ENCODE measurements around the gene NDST4. TPM values are rescaled to one million over a fixed set of nuclear protein-coding genes. Genes with fewer than 3 reads are reported as not detected.

NDST4 gene
- total RNA-seq, 1 donor from 2014 or later: 2.6 TPM

GRCh38 chr4:114827651-114828050 is 285.8 kb downstream of the NDST4 start:
- H3K9ac ChIP-seq (ENCODE audit: low read depth in 1 of 3, low read length in 3 of 3): no peak overlapping the region
- H3K27me3 ChIP-seq (ENCODE audit: control insufficient read depth in 3 of 3, insufficient read depth in 3 of 3, low read length in 3 of 3): no peaks in the 10 kb centered on the region
- H3K36me3 ChIP-seq (ENCODE audit: control insufficient read depth in 3 of 3, insufficient read depth in 3 of 3, low read length in 3 of 3): no peaks in the 10 kb centered on the region
- H3K4me3 ChIP-seq (ENCODE audit: low read length in 3 of 3): no peak overlapping the region
- H3K9me3 ChIP-seq (ENCODE audit: control insufficient read depth in 3 of 3, low read length in 3 of 3): no peaks in the 10 kb centered on the region
- no peaks in the 10 kb centered on the region for H3K4me1 ChIP-seq (ENCODE audit: control insufficient read depth in 3 of 3, insufficient read depth in 3 of 3, low read length in 3 of 3)
- no peak overlapping the region for H3K27ac ChIP-seq (ENCODE audit: low read depth, low read length)

- Histone ChIP-seq H3K27ac (ENCODE audit: low read depth, low read length) (no peak overlapping the region), H3K4me1 (ENCODE audit: control insufficient read depth in 3 of 3, insufficient read depth in 3 of 3, low read length in 3 of 3) (no peaks in the 10 kb centered on the region), H3K27me3 (ENCODE audit: control insufficient read depth in 3 of 3, insufficient read depth in 3 of 3, low read length in 3 of 3) (no peaks in the 10 kb centered on the region)
These were observed 297.7 kb downstream of the NDST4 start for GRCh38 chr4:114815760-114816159.

GRCh38 chr4:114813961-114814360 is 299.5 kb downstream of the NDST4 start:
- H3K27me3 ChIP-seq (ENCODE audit: control insufficient read depth in 3 of 3, insufficient read depth in 3 of 3, low read length in 3 of 3): no peaks in the 10 kb centered on the region
- H3K9ac ChIP-seq (ENCODE audit: low read depth in 1 of 3, low read length in 3 of 3): no peak overlapping the region
- H3K4me3 ChIP-seq (ENCODE audit: low read length in 3 of 3): no peak overlapping the region
- no peaks in the 10 kb centered on the region for H3K4me1 ChIP-seq (ENCODE audit: control insufficient read depth in 3 of 3, insufficient read depth in 3 of 3, low read length in 3 of 3)
- no peaks in the 10 kb centered on the region for H3K36me3 ChIP-seq (ENCODE audit: control insufficient read depth in 3 of 3, insufficient read depth in 3 of 3, low read length in 3 of 3)
- H3K9me3 ChIP-seq (ENCODE audit: control insufficient read depth in 3 of 3, low read length in 3 of 3): no peaks in the 10 kb centered on the region
- no peak overlapping the region for H3K27ac ChIP-seq (ENCODE audit: low read depth, low read length)

More at GRCh38 chr4:114815760-114816159, 297.7 kb downstream of the NDST4 start:
- Histone ChIP-seq H3K9ac (ENCODE audit: low read depth in 1 of 3, low read length in 3 of 3) (no peak overlapping the region), H3K9me3 (ENCODE audit: control insufficient read depth in 3 of 3, low read length in 3 of 3) (no peaks in the 10 kb centered on the region), H3K4me3 (ENCODE audit: low read length in 3 of 3) (no peak overlapping the region), H3K36me3 (ENCODE audit: control insufficient read depth in 3 of 3, insufficient read depth in 3 of 3, low read length in 3 of 3) (no peaks in the 10 kb centered on the region)

GRCh38 chr4:114811564-114812301 is 301.7 kb downstream of the NDST4 start:
- Histone ChIP-seq H3K9ac (ENCODE audit: low read depth in 1 of 3, low read length in 3 of 3) (no peak overlapping the region), H3K27ac (ENCODE audit: low read depth, low read length) (no peak overlapping the region)

GRCh38 chr4:114807759-114808404 is 305.5 kb downstream of the NDST4 start:
- H3K36me3 ChIP-seq (ENCODE audit: control insufficient read depth in 3 of 3, insufficient read depth in 3 of 3, low read length in 3 of 3): no peaks in the 10 kb centered on the region
- H3K27me3 ChIP-seq (ENCODE audit: control insufficient read depth in 3 of 3, insufficient read depth in 3 of 3, low read length in 3 of 3): no peaks in the 10 kb centered on the region
- H3K9me3 ChIP-seq (ENCODE audit: control insufficient read depth in 3 of 3, low read length in 3 of 3): no peaks in the 10 kb centered on the region
- no peaks in the 10 kb centered on the region for H3K4me1 ChIP-seq (ENCODE audit: control insufficient read depth in 3 of 3, insufficient read depth in 3 of 3, low read length in 3 of 3)
- no peak overlapping the region for H3K9ac ChIP-seq (ENCODE audit: low read depth in 1 of 3, low read length in 3 of 3)
- no peak overlapping the region for H3K4me3 ChIP-seq (ENCODE audit: low read length in 3 of 3)
- no peak overlapping the region for H3K27ac ChIP-seq (ENCODE audit: low read depth, low read length)

More at GRCh38 chr4:114811564-114812301, 301.7 kb downstream of the NDST4 start:
- H3K4me1 ChIP-seq (ENCODE audit: control insufficient read depth in 3 of 3, insufficient read depth in 3 of 3, low read length in 3 of 3): no peaks in the 10 kb centered on the region
- H3K36me3 ChIP-seq (ENCODE audit: control insufficient read depth in 3 of 3, insufficient read depth in 3 of 3, low read length in 3 of 3): no peaks in the 10 kb centered on the region
- H3K4me3 ChIP-seq (ENCODE audit: low read length in 3 of 3): no peak overlapping the region
- no peaks in the 10 kb centered on the region for H3K9me3 ChIP-seq (ENCODE audit: control insufficient read depth in 3 of 3, low read length in 3 of 3)
- no peaks in the 10 kb centered on the region for H3K27me3 ChIP-seq (ENCODE audit: control insufficient read depth in 3 of 3, insufficient read depth in 3 of 3, low read length in 3 of 3)

- no peak overlapping the region for H3K9ac ChIP-seq (ENCODE audit: low read depth in 1 of 3, low read length in 3 of 3)
- no peaks in the 10 kb centered on the region for H3K36me3 ChIP-seq (ENCODE audit: control insufficient read depth in 3 of 3, insufficient read depth in 3 of 3, low read length in 3 of 3)
These were observed 306.1 kb downstream of the NDST4 start for GRCh38 chr4:114807357-114807756.

DNA sequence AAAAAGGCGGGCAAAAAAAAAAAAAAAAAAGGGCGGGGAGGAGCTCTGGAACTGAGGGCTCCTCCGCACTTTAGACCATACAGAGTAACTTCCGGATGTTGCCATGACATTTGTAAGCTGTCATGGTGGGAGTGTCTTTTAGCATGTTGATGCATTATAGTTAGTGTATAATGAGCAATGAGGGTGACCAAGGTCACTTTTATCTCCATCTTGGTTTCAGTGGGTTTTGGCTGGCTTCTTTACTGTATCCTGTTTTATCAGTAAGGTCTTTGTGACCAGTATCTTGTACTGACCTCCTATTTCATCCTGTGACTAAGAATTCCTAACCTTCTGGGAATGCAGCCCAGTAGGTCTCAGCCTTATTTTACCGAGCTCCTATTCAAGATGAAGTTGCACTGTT is 321.4 kb downstream of the NDST4 start:
- Histone ChIP-seq H3K4me1 (ENCODE audit: control insufficient read depth in 3 of 3, insufficient read depth in 3 of 3, low read length in 3 of 3) (no peaks in the 10 kb centered on the region), H3K9ac (ENCODE audit: low read depth in 1 of 3, low read length in 3 of 3) (no peak overlapping the region), H3K4me3 (ENCODE audit: low read length in 3 of 3) (no peak overlapping the region), H3K9me3 (ENCODE audit: control insufficient read depth in 3 of 3, low read length in 3 of 3) (no peaks in the 10 kb centered on the region), H3K27me3 (ENCODE audit: control insufficient read depth in 3 of 3, insufficient read depth in 3 of 3, low read length in 3 of 3) (no peaks in the 10 kb centered on the region), H3K36me3 (ENCODE audit: control insufficient read depth in 3 of 3, insufficient read depth in 3 of 3, low read length in 3 of 3) (no peaks in the 10 kb centered on the region), H3K27ac (ENCODE audit: low read depth, low read length) (no peak overlapping the region)

More at GRCh38 chr4:114807357-114807756, 306.1 kb downstream of the NDST4 start:
- no peaks in the 10 kb centered on the region for H3K4me1 ChIP-seq (ENCODE audit: control insufficient read depth in 3 of 3, insufficient read depth in 3 of 3, low read length in 3 of 3)
- no peaks in the 10 kb centered on the region for H3K9me3 ChIP-seq (ENCODE audit: control insufficient read depth in 3 of 3, low read length in 3 of 3)
- no peaks in the 10 kb centered on the region for H3K27me3 ChIP-seq (ENCODE audit: control insufficient read depth in 3 of 3, insufficient read depth in 3 of 3, low read length in 3 of 3)
- H3K27ac ChIP-seq (ENCODE audit: low read depth, low read length): no peak overlapping the region
- H3K4me3 ChIP-seq (ENCODE audit: low read length in 3 of 3): no peak overlapping the region

DNA sequence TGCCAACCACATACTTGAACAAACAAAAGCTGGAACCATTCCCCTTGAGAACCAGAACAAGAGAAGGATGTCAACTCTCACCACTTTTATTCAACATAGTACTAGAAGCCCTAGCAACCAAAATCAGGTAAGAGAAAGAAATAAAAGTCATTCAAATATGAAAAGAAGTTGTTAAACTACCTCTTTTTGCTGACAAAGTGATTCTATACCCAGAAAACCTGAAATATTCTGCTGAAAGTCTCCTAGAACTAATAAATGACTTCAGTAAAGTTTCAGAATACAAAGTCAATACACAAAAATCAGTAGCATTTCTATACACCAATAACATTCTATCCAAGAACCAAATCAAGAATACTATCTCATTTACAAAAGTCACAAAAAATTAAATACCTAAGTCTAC is 327.9 kb downstream of the NDST4 start:
- H3K36me3 ChIP-seq (ENCODE audit: control insufficient read depth in 3 of 3, insufficient read depth in 3 of 3, low read length in 3 of 3): no peaks in the 10 kb centered on the region
- H3K9me3 ChIP-seq (ENCODE audit: control insufficient read depth in 3 of 3, low read length in 3 of 3): no peaks in the 10 kb centered on the region
- no peak overlapping the region for H3K27ac ChIP-seq (ENCODE audit: low read depth, low read length)
- H3K9ac ChIP-seq (ENCODE audit: low read depth in 1 of 3, low read length in 3 of 3): no peak overlapping the region
- no peak overlapping the region for H3K4me3 ChIP-seq (ENCODE audit: low read length in 3 of 3)
- no peaks in the 10 kb centered on the region for H3K27me3 ChIP-seq (ENCODE audit: control insufficient read depth in 3 of 3, insufficient read depth in 3 of 3, low read length in 3 of 3)
- H3K4me1 ChIP-seq (ENCODE audit: control insufficient read depth in 3 of 3, insufficient read depth in 3 of 3, low read length in 3 of 3): no peaks in the 10 kb centered on the region

- no peaks in the 10 kb centered on the region for H3K27me3 ChIP-seq (ENCODE audit: control insufficient read depth in 3 of 3, insufficient read depth in 3 of 3, low read length in 3 of 3)
- H3K4me1 ChIP-seq (ENCODE audit: control insufficient read depth in 3 of 3, insufficient read depth in 3 of 3, low read length in 3 of 3): no peaks in the 10 kb centered on the region
- no peaks in the 10 kb centered on the region for H3K36me3 ChIP-seq (ENCODE audit: control insufficient read depth in 3 of 3, insufficient read depth in 3 of 3, low read length in 3 of 3)
- H3K9me3 ChIP-seq (ENCODE audit: control insufficient read depth in 3 of 3, low read length in 3 of 3): no peaks in the 10 kb centered on the region
- H3K4me3 ChIP-seq (ENCODE audit: low read length in 3 of 3): no peak overlapping the region
- no peak overlapping the region for H3K27ac ChIP-seq (ENCODE audit: low read depth, low read length)
- H3K9ac ChIP-seq (ENCODE audit: low read depth in 1 of 3, low read length in 3 of 3): no peak overlapping the region
These were observed 330.2 kb downstream of the NDST4 start for GRCh38 chr4:114783215-114783595.

DNA sequence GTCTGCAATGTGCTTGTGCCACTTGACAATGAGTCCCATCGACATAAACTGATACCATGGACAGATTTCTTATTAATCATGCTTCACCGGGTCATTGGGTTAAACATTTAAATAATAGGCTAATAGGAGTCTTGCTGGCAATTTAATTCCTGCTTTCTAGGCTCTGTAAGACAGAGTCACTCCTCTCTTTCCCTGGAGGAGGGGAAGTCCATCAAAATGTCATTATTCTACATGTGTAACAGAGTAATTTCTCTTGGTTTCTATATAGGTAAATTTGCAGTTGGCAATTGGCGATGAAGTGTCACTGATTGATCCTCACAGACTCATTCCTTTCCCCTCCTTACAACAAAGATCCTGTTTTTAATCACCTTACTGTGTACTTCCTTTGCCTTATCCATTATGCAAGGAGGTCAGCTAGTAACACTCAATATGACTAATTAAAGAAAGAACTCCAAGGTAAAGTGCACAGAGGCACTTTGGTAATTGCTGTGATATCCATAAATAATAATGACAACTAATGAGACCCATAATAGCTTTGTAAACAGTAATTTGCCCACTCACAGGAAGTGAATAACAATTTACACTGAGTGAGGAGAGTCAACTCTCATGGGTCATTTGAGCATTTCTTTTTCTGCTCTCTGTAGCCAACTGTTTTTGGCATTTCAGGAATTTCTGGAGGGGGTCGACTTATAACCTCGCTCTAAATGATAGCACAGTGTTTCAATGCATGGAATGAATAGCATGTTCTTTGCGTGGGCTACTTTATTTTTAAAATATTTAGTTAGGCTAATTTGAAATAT is 330.8 kb downstream of the NDST4 start:
- Histone ChIP-seq H3K9ac (ENCODE audit: low read depth in 1 of 3, low read length in 3 of 3) (no peak overlapping the region), H3K27me3 (ENCODE audit: control insufficient read depth in 3 of 3, insufficient read depth in 3 of 3, low read length in 3 of 3) (no peaks in the 10 kb centered on the region), H3K36me3 (ENCODE audit: control insufficient read depth in 3 of 3, insufficient read depth in 3 of 3, low read length in 3 of 3) (no peaks in the 10 kb centered on the region), H3K9me3 (ENCODE audit: control insufficient read depth in 3 of 3, low read length in 3 of 3) (no peaks in the 10 kb centered on the region), H3K4me1 (ENCODE audit: control insufficient read depth in 3 of 3, insufficient read depth in 3 of 3, low read length in 3 of 3) (no peaks in the 10 kb centered on the region), H3K4me3 (ENCODE audit: low read length in 3 of 3) (no peak overlapping the region), H3K27ac (ENCODE audit: low read depth, low read length) (no peak overlapping the region)
